ENCODE results near the gene OR5V1. TPM values are rescaled to one million over a fixed set of nuclear protein-coding genes. Genes with fewer than 3 reads are reported as not detected.

OR5V1 gene
- total RNA-seq, 1 experiment from 2014 or later = not detected

Other genes with a start within 250 kb of the OR5V1 start
- not detected in 2 replicates for gene OR2J2, start 198.0 kb downstream of the OR5V1 start, total RNA-seq (2014; rRNA removed; shearing (Covaris generic); ENCODE audit: low replicate concordance)
- gene OR14J1, start 67.2 kb downstream of the OR5V1 start, total RNA-seq (2014; rRNA removed; shearing (Covaris generic); ENCODE audit: low replicate concordance) = not detected in 2 replicates
- not detected in 2 replicates for gene OR12D3, start 6.4 kb upstream of the OR5V1 start, total RNA-seq (2014; rRNA removed; shearing (Covaris generic); ENCODE audit: low replicate concordance)
- gene OR12D2, start 26.8 kb upstream of the OR5V1 start, total RNA-seq (2014; rRNA removed; shearing (Covaris generic); ENCODE audit: low replicate concordance) = not detected in 2 replicates
- gene OR12D1, start 46.1 kb upstream of the OR5V1 start, total RNA-seq (2014; rRNA removed; shearing (Covaris generic); ENCODE audit: low replicate concordance) = not detected in 2 replicates
- gene OR10C1, start 70.4 kb upstream of the OR5V1 start, total RNA-seq (2014; rRNA removed; shearing (Covaris generic); ENCODE audit: low replicate concordance) = not detected in 2 replicates
- not detected in 2 replicates for gene OR11A1, start 88.2 kb upstream of the OR5V1 start, total RNA-seq (2014; rRNA removed; shearing (Covaris generic); ENCODE audit: low replicate concordance)
- not detected in 2 replicates for gene OR2H1, start 88.3 kb upstream of the OR5V1 start, total RNA-seq (2014; rRNA removed; shearing (Covaris generic); ENCODE audit: low replicate concordance)
- not detected in 2 replicates for gene MAS1L, start 119.1 kb upstream of the OR5V1 start, total RNA-seq (2014; rRNA removed; shearing (Covaris generic); ENCODE audit: low replicate concordance)
- gene UBD, start 190.9 kb upstream of the OR5V1 start, total RNA-seq (2014; rRNA removed; shearing (Covaris generic); ENCODE audit: low replicate concordance) = not detected in 2 replicates
- not detected in 2 replicates for gene OR2H2, start 216.3 kb upstream of the OR5V1 start, total RNA-seq (2014; rRNA removed; shearing (Covaris generic); ENCODE audit: low replicate concordance)

Measured in MG63 (cell line).